Hepatic stellate cell (primary cell): Measurements from ENCODE around the gene C11orf71.

Experiments used
- DNase-seq: peaks from one replicate; pipeline ENCODE4 v3.0.0; 2011; ENCODE audit warnings: low spot score

The C11orf71 gene

GRCh38 chr11:114400216-114400914, at the start of gene C11orf71, which contains the start of gene RBM7:
C11orf71 (minus strand) TSS chr11:114400511; CDS start chr11:114400331, 180 bp downstream.
RBM7 (plus strand) TSS chr11:114400666; CDS start chr11:114400672, 6 bp downstream.
- peak; percentile 94 for DNase-seq

GRCh38 chr11:114449845-114450244, 49.5 kb upstream of the C11orf71 start:
- DNase-seq, result no peak

GRCh38 chr11:114448749-114449482, 48.6 kb upstream of the C11orf71 start:
- no peak for DNase-seq

GRCh38 chr11:114447892-114448291, 47.6 kb upstream of the C11orf71 start:
- DNase-seq, result peak; percentile 42

- no peak for DNase-seq
These were observed 47.1 kb upstream of the C11orf71 start for GRCh38 chr11:114447444-114447843.

GRCh38 chr11:114442536-114442935, 42.2 kb upstream of the C11orf71 start:
- no peak for DNase-seq

- no peak for DNase-seq
These were observed 41.6 kb upstream of the C11orf71 start for GRCh38 chr11:114441921-114442320.

- DNase-seq, result no peak
These were observed 40.9 kb upstream of the C11orf71 start for GRCh38 chr11:114440971-114441763.

GRCh38 chr11:114440121-114440860, 40.0 kb upstream of the C11orf71 start:
- peak; percentile 30 for DNase-seq

GRCh38 chr11:114439229-114440120, 39.2 kb upstream of the C11orf71 start, which contains the start of gene REXO2:
REXO2 (plus strand) TSS chr11:114439467; CDS start chr11:114439529, 62 bp downstream.
- peak; percentile 92 for DNase-seq

GRCh38 chr11:114438303-114438702, 38.0 kb upstream of the C11orf71 start:
- no peak for DNase-seq

GRCh38 chr11:114433376-114433775, 33.1 kb upstream of the C11orf71 start:
- no peak for DNase-seq

GRCh38 chr11:114432893-114433292, 32.6 kb upstream of the C11orf71 start:
- no peak for DNase-seq

GRCh38 chr11:114430290-114430689, 30.0 kb upstream of the C11orf71 start:
- no peak for DNase-seq

- DNase-seq, result no peak
These were observed 26.0 kb upstream of the C11orf71 start for GRCh38 chr11:114426280-114426679.

- no peak for DNase-seq
These were observed 16.2 kb upstream of the C11orf71 start for GRCh38 chr11:114416441-114416961.

- no peak for DNase-seq
These were observed 13.6 kb upstream of the C11orf71 start for GRCh38 chr11:114413958-114414357.

- DNase-seq, result no peak
These were observed 12.6 kb upstream of the C11orf71 start for GRCh38 chr11:114412946-114413345.

- no peak for DNase-seq
These were observed 1.0 kb upstream of the C11orf71 start for GRCh38 chr11:114401311-114401710.

GRCh38 chr11:114400915-114401223, 558 bp upstream of the C11orf71 start:
- DNase-seq, result no peak
